ENCODE measurements around the gene TLE1.
"Not testable (repeated sequence)": the region's sequence is repeated elsewhere in the genome, so short reads cannot be mapped to it uniquely, and the experiment has no call there.

The TLE1 gene

GRCh38 chr9:81650586-81651515, 38.5 kb downstream of the TLE1 start:
- DNase-seq: no peak

- DNase-seq: no peak
These were observed 39.7 kb downstream of the TLE1 start for GRCh38 chr9:81649475-81650240.

GRCh38 chr9:81648891-81649290, 40.5 kb downstream of the TLE1 start:
- DNase-seq: no peak

GRCh38 chr9:81646337-81646736, 43.0 kb downstream of the TLE1 start:
- DNase-seq: no peak

- DNase-seq: not testable (repeated sequence)
These were observed 44.8 kb downstream of the TLE1 start for GRCh38 chr9:81644513-81644912.

- no peak for DNase-seq
These were observed 52.1 kb downstream of the TLE1 start for GRCh38 chr9:81637276-81637675.

- no peak for DNase-seq
These were observed 53.1 kb downstream of the TLE1 start for GRCh38 chr9:81636255-81636599.

GRCh38 chr9:81635521-81636254, 53.7 kb downstream of the TLE1 start:
- no peak for DNase-seq

GRCh38 chr9:81634915-81635516, 54.3 kb downstream of the TLE1 start:
- no peak for DNase-seq

- DNase-seq: no peak
These were observed 55.1 kb downstream of the TLE1 start for GRCh38 chr9:81633952-81634854.

GRCh38 chr9:81632599-81632998, 56.7 kb downstream of the TLE1 start:
- DNase-seq: no peak

- no peak for DNase-seq
These were observed 58.1 kb downstream of the TLE1 start for GRCh38 chr9:81631218-81631745.

GRCh38 chr9:81629440-81629839, 59.9 kb downstream of the TLE1 start:
- no peak for DNase-seq

GRCh38 chr9:81628897-81629296, 60.5 kb downstream of the TLE1 start:
- DNase-seq: no peak

- no peak for DNase-seq
These were observed 61.9 kb downstream of the TLE1 start for GRCh38 chr9:81627481-81627880.

GRCh38 chr9:81626511-81626910, 62.8 kb downstream of the TLE1 start:
- DNase-seq: no peak

- DNase-seq: no peak
These were observed 63.4 kb downstream of the TLE1 start for GRCh38 chr9:81625969-81626368.

- DNase-seq: no peak
These were observed 65.6 kb downstream of the TLE1 start for GRCh38 chr9:81623778-81624177.

- DNase-seq: no peak
These were observed 66.7 kb downstream of the TLE1 start for GRCh38 chr9:81622471-81623255.

- no peak for DNase-seq
These were observed 67.5 kb downstream of the TLE1 start for GRCh38 chr9:81621785-81622259.

GRCh38 chr9:81621118-81621517, 68.2 kb downstream of the TLE1 start:
- DNase-seq: no peak

Measured in stimulated activated CD4-positive, alpha-beta T cell treated with anti-CD3 and anti-CD28 coated beads, Interleukin-15, amount 100 ng/mL, for 24 hours (primary cell).